Naive B cell (primary cell): ENCODE measurements around the gene INO80E. TPM values are rescaled to one million over a fixed set of nuclear protein-coding genes. Genes with fewer than 3 reads are reported as not detected.

Experiments
- ATAC-seq, 2 donors: fragments of 150-1000 bp; cut with Tn5 transposase; 2 replicates each; pipeline ENCODE4 v1.10.0; 2021; ENCODE audit warnings: low read depth in 2 of 2, mild to moderate bottlenecking in 2 of 2, moderate library complexity in 2 of 2
- DNase-seq: peaks from one replicate; pipeline ENCODE4 v3.0.0; 2022
- H3K27ac Mint-ChIP-seq, 6 donors: one replicate each; pipeline ENCODE4 v1.8.0; 2020 to 2022; ENCODE audit warnings: mild to moderate bottlenecking in 6 of 6, mixed read lengths in 6 of 6, moderate library complexity in 5 of 6, inconsistent platforms in 2 of 6
- H3K27me3 Mint-ChIP-seq, 3 donors: one replicate each; pipeline ENCODE4 v1.8.0; 2021 to 2022; ENCODE audit warnings: mixed read lengths in 3 of 3, mild to moderate bottlenecking in 1 of 3
- H3K36me3 Mint-ChIP-seq, 2 donors: one replicate each; pipeline ENCODE4 v1.8.0; 2020 to 2022; ENCODE audit warnings: mixed read lengths in 2 of 2, inconsistent platforms in 1 of 2, mild to moderate bottlenecking in 1 of 2
- H3K4me1 Mint-ChIP-seq, 3 donors: one replicate each; pipeline ENCODE4 v1.8.0; 2020 to 2022; ENCODE audit warnings: mixed read lengths in 3 of 3, inconsistent platforms in 1 of 3, mild to moderate bottlenecking in 1 of 3, moderate library complexity in 1 of 3
- H3K4me3 Mint-ChIP-seq, 8 donors: one replicate each; pipeline ENCODE4 v1.8.0; 2020 to 2022; ENCODE audit warnings: mild to moderate bottlenecking in 8 of 8, mixed read lengths in 8 of 8, moderate library complexity in 8 of 8, inconsistent platforms in 2 of 8
- H3K9me3 Mint-ChIP-seq, 7 donors: one replicate each; pipeline ENCODE4 v1.8.0; 2020 to 2022; ENCODE audit warnings: mixed read lengths in 7 of 7, mild to moderate bottlenecking in 5 of 7, inconsistent platforms in 2 of 7, moderate library complexity in 1 of 7
- polyA plus RNA-seq, 6 donors: library from polyadenylated mRNA; unstranded; fragments of 300-500 nt; fragmentation: Illumina TruSeq; gene quantifications; one replicate each; pipeline ENCODE4 v1.2.3, GENCODE V29; 2021; ENCODE audit warnings: low read depth in 6 of 6

INO80E gene
- polyA plus RNA-seq, 6 donors from 2014 or later = 2.1 to 8.7 (median 6.9) TPM

DNA sequence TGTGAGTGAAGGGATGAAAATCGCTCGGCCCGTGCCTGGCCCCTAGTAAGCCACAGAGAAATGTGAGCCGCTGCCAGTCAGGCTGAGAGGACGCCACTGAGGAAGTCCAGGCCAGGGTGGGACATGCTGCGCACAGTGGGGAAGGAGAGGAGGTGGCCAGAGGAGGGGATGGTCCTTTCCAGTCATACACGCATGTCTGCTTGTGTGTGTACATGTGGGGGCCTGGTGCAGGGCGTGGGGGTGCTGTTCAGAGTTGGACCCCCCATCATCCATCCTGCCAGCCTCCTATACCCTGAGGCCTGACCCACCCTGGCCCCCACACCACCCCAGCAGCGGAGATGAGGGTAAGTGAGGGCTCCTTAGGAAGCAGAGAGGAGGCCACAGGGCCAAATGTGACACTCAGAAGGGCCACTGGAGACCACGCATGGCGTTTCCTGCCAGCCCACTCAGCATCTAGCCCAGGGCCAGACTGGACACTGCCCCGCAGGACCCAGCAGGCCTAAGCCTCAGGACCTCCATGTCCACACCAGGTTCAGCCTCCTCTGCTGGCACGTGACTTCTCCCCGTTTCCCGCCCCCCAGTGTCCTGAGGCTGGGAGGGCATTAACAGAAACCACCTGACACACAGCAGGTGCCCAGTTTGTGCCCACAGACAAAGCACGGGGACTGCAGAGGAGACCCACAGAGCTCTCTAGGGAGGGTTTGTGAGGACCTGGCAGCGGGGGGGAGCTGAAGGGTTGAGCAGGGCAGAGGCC lies 7.8 kb downstream of the INO80E start:
- Mint-ChIP-seq H3K4me3 (no peak overlapping the region), H3K27ac (peak overlapping the region in 1 of 6 donors; percentile 92), H3K27me3 (peaks cover 0 to 6% (median under 1%) of the 10 kb centered on the region in 3 donors), H3K9me3 (no peaks in the 10 kb centered on the region), H3K36me3 (peaks cover 0 to 25% of the 10 kb centered on the region in 2 donors), H3K4me1 (peaks cover 15 to 30% (median 21%) of the 10 kb centered on the region in 3 donors)
- ATAC-seq (no peak), DNase-seq (no peak)

DNA sequence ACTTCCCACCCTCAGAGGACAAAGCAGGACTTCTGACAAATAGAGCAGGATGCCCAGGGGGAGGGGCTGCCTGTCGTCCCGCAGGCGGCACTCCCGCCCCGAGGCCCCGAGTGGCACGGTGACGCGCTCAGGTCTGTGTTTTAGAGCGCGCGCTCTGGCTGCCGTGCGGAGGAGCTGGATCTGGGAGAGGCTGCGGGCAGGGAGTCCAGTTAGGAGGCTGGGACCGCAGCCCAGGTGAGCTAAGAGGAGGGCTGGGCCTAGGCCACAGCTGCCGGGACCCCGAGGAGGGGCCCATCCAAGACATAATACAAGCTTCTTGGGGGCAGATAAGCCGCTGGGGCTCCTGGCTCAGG lies 8.4 kb downstream of the INO80E start:
- peak overlapping the region in 1 of 6 donors; percentile 92 for H3K27ac Mint-ChIP-seq
- H3K9me3 Mint-ChIP-seq = no peaks in the 10 kb centered on the region
- H3K36me3 Mint-ChIP-seq = peaks cover 0 to 22% of the 10 kb centered on the region in 2 donors
- H3K4me3 Mint-ChIP-seq = no peak overlapping the region
- H3K4me1 Mint-ChIP-seq = peaks cover 11 to 25% (median 21%) of the 10 kb centered on the region in 3 donors
- ATAC-seq (no peak), DNase-seq (no peak)
- H3K27me3 Mint-ChIP-seq = peaks cover 0 to 12% (median 6%) of the 10 kb centered on the region in 3 donors

DNA sequence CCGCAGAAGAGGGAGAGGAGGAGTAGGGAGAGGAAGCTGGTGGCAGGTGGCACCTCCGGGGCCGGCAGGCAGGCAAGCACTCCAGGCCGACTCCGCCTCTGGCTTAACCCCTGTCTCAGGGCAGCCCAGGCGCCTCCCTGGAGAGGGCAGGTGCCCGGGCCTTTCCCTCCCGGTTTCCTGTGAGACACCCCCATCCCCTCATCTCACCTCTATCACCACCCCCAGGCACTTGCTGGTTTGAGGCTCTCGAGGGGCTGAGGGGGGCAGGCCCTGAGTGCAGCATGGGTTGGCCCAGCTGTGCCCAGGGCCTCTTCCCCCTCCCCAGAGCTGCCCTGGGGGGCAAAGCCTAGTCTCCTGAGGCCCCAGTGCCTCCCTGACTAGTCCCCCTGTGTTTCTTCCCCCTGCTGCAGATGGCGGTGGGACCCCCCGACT lies 8.8 kb downstream of the INO80E start:
- Mint-ChIP-seq H3K4me3 (no peak overlapping the region), H3K4me1 (peaks cover 11 to 20% (median 17%) of the 10 kb centered on the region in 3 donors), H3K27ac (peak overlapping the region in 1 of 6 donors; percentile 56), H3K36me3 (peaks cover 0 to 18% of the 10 kb centered on the region in 2 donors), H3K27me3 (peaks cover 0 to 13% (median 11%) of the 10 kb centered on the region in 3 donors), H3K9me3 (no peaks in the 10 kb centered on the region)
- peak; percentile 33 to 44 for ATAC-seq
- DNase-seq = no peak

DNA sequence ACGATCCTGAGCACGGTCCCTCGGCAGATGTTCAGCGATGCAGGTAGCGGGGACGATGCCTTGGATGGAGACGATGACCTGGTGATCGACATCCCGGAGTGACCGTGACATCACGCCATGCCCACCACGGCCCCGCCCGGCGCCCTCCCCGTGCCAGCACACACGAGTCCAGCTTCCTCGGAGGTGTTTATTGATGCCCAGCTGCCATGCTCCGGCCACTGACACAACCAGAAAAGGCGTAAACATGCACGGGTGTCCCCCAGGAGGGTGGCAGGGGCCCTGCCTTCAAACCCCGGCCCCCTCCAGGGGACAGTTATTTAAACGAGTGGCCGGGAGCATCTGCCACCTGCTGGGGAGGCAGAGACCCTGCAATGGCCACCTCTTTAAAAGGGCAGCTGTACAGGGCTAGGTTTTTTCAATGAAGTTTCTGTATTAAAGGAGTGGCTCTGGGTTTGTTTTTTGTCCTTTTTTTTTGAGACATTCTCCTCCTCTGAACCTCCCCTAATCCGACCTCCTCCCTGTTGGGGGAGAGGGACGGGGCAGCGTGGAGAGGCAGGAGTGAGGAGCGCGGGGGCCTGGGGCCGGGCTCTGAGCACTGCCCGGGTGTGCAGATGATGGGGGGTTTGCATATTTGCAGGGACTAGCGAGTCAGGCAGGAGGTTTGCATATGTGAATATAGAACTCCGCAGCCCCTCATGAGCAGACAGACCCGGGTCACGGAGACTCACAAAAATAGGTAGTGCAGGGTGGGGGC lies 9.5 kb downstream of the INO80E start:
- Mint-ChIP-seq H3K27ac (peak overlapping the region in 1 of 6 donors; percentile 32), H3K9me3 (no peaks in the 10 kb centered on the region), H3K4me1 (peaks cover 10 to 26% (median 21%) of the 10 kb centered on the region in 3 donors), H3K36me3 (peaks cover 0 to 17% of the 10 kb centered on the region in 2 donors), H3K27me3 (peaks cover 0 to 20% (median 18%) of the 10 kb centered on the region in 3 donors), H3K4me3 (no peak overlapping the region)
- ATAC-seq (peak; percentile 72 to 82), DNase-seq (peak; percentile 39)

DNA sequence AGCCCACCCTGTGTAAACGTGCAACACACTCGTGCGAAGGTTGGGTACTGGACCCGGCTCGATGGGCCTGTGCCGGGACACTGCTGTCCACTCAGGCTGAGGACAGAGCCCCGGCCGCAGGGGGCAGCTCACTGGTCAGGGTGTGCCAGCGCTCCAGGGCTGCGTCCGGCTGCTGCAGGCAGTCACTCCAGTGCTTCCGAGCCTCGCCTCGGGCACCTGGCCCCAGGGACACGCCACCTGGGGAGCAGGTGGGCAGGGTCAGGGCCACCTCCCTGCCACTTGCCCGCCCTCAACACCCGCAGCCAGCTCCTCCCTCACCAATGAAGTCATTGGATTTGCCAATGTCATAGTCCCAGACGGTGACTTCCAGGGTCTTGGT lies 10.0 kb downstream of the INO80E start:
- H3K27ac Mint-ChIP-seq = no peak overlapping the region
- H3K4me3 Mint-ChIP-seq = no peak overlapping the region
- peaks cover 10 to 29% (median 23%) of the 10 kb centered on the region in 3 donors for H3K4me1 Mint-ChIP-seq
- H3K9me3 Mint-ChIP-seq = no peaks in the 10 kb centered on the region
- peaks cover 0 to 17% of the 10 kb centered on the region in 2 donors for H3K36me3 Mint-ChIP-seq
- no peak for DNase-seq
- H3K27me3 Mint-ChIP-seq = peaks cover 0 to 22% (median 18%) of the 10 kb centered on the region in 3 donors
- ATAC-seq = no peak

DNA sequence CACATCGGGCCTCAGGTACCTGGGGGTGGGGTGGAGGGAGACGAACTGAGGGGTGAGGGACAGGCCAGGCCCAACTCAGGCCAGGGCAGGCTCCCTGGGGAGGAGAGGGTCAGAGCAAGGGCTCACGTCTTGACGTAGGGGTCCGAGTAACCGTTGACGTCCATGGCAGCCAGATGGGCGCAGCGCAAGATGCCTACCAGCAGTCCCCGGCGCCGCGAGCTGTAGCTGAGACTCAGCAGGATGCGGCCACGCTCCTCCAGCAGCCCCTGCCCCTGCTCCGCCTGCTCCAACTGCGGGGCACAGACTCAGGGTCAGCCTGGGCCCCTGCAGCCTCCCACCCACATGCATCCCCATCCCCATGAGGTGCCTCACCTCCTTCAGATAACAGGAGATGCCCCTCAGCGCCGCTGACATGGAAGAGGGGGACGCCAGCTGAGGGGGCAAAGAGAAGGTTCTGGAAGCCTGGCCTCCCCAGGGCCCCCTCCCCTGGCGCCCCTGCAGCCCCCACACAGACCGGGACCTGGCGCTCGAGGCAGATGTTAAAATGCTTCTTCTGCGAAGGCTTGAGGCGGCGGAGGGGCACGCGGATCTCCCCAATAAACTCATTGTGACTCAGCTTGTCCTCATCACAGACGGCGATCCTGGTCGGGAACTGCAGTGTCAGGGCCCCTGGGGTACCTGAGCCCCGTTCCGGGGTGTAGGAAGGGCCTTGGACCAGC lies 10.8 kb downstream of the INO80E start:
- Mint-ChIP-seq H3K4me1 (peaks cover 11 to 33% (median 25%) of the 10 kb centered on the region in 3 donors), H3K36me3 (peaks cover 0 to 15% of the 10 kb centered on the region in 2 donors), H3K27me3 (peaks cover under 1 to 26% (median 22%) of the 10 kb centered on the region in 3 donors), H3K9me3 (no peaks in the 10 kb centered on the region), H3K27ac (peak overlapping the region in 2 of 6 donors; percentile 60 to 90), H3K4me3 (peak overlapping the region in 1 of 8 donors; percentile 60)
- DNase-seq = no peak
- no peak for ATAC-seq

DNA sequence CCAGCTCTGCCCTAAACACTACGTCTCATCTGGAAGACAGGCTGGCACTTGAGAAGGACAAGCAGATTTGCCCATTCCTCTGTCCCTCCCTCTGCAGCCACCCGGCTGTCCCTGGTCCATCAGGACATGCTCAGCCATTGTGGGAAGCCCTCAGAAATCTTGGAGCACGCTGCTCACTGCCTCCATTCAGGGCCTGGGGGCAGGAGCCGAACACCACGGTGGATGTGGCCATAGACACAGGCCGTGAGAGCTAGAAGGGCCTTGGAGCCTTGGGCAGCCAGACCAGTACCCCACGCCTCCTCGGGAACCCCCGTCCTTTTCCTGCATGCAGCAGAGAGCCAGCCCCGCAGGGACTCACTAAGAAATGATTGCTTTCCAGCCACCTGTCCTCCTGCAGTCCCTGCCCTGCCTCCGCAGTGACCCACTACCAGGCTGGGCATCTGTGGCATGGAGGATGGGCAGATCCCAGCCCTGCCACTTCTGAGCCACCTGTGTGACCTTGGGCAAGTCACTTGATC lies 11.4 kb downstream of the INO80E start:
- ATAC-seq (no peak), DNase-seq (no peak)
- Mint-ChIP-seq H3K27me3 (peaks cover 5 to 31% (median 28%) of the 10 kb centered on the region in 3 donors), H3K27ac (peak overlapping the region in 1 of 6 donors; percentile 60), H3K4me3 (no peak overlapping the region), H3K9me3 (no peaks in the 10 kb centered on the region), H3K4me1 (peaks cover 13 to 38% (median 23%) of the 10 kb centered on the region in 3 donors), H3K36me3 (peaks cover 0 to 9% of the 10 kb centered on the region in 2 donors)

DNA sequence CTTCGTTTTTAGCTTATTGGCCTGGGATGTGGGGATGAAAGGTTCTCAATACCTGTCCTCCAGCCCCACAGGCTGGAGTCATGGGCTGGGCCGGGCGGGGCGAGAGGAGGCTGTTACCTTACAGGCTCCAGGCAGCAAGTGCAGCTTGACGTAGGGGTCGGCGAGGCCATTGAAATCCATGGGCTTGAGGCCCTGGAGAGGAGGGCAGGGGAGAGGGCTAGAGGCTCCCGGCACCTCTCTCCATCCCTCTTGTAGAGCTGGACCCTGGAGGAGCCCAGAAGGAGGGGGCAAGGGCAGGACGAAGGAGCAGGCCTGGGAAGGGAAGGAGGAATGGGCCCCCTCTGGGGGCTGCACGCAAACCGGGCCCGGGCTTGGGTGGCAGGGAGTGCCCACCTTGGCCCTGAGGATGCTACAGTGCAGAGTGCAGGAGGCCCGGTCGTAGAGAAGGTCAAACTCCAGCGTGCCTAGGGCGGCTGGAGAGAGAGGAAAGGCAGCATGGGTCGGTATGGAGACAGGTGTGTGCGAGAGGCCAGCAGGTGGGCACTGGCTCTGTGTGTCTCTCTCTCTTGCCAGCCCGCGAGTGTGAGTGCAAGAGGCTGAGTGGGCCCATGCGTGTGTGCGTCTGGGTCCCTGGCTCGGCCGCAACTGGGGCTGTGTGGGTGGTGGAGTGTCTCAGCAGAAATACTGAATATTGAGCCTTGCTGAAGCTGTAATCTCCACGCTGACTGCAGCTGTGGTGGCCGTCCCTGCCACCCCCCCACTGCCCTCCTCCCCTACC lies 13.2 kb downstream of the INO80E start:
- ATAC-seq (no peak), DNase-seq (no peak)
- Mint-ChIP-seq H3K4me3 (peak overlapping the region in 5 of 8 donors; percentile 14 to 86 (median 66)), H3K36me3 (no peaks in the 10 kb centered on the region), H3K27me3 (peaks cover 8 to 31% (median 28%) of the 10 kb centered on the region in 3 donors), H3K4me1 (peaks cover 14 to 32% (median 17%) of the 10 kb centered on the region in 3 donors), H3K27ac (no peak overlapping the region), H3K9me3 (no peaks in the 10 kb centered on the region)

DNA sequence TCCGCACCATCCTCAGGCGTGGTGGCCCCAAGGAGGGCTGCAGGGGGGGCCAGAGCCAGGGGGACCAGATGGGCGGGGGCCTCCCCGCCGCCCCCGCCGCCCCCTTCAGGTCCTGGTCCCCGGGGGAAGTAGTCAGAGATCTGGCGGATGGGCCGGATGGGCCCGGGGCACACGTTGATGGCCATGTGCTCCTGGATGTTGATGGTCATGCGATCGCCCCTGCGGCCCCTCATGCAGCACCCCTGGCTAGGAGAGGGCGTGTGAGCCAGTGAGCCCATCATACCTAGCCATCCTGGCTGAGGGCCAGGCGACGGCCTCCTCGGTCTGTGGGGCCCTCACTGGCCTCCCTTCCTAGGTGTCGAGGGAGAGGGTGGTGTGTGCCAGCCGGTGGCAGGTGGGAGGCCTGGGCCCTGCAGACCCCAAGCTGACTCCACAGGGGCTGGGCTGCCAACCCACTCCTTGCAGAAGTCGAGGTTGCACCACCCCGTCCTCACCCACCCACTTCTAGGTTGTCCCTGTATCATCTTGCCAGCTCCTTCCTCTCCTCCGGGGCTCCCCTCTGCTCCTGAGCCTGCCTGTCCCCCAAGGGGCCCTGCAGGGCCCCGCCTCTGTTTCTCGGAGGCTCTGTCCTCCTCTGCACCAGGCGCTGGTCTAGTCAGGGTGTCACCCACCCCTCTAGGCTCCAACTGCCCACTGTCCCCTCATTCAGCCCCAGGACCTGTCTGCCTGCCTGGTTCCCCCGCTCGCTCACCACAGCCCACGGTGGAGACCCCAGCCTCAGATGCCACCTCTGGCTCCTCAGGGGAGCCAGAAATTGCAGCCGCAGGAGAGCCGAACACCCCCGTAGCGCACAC lies 14.2 kb downstream of the INO80E start:
- Mint-ChIP-seq H3K27ac (no peak overlapping the region), H3K4me1 (peaks cover 13 to 22% (median 17%) of the 10 kb centered on the region in 3 donors), H3K27me3 (peaks cover 8 to 31% (median 28%) of the 10 kb centered on the region in 3 donors), H3K4me3 (peak overlapping the region in 7 of 8 donors; percentile 51 to 89 (median 68)), H3K36me3 (no peaks in the 10 kb centered on the region), H3K9me3 (no peaks in the 10 kb centered on the region)
- no peak for ATAC-seq
- no peak for DNase-seq

DNA sequence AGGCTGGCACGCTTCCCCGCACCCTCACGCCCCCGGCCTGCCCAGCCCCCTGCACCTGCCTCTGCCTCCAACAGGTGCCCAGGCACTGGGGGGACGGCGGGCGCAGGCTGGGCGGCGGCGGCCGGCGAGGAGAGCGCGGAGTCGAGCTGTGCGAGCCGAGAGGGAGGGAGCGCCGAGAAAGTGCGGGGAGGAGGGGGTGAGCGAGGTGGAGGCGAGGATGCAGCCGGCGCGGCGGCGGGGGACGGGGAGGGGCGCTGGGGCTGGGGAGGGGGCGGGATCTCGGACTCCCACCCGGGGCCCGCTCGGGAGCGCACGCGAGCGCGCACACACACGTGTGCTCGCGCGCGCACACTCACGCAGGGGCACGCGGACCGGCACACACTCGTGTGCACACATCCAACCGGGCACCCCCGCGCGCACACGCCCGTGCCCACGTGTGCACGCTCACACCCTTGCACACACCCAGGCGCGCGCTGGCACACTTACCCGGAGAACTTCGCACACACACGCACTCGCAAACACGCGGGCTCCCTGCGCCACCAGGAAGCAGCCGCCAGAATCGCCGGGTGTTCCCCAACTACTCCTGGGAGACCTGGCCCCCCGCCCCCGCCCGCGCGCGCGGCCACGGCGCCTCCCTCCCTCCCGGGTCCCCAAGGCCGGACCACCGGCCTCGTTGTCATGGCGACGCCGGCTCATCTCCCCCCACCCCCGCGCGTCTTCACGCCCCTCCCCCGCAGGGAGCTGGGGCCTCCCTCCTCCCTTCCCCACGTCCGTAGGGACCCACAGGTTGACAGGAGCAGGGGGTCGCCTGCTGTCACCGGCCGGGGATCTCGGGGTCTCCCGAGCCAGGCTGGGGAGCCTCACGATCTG lies 15.0 kb downstream of the INO80E start, which contains the start of gene DOC2A:
DOC2A (minus strand) TSS at position 184 of the 870 bp plus-strand sequence. CDS start 805 bp downstream, outside the sequence.
- Mint-ChIP-seq H3K27me3 (peaks cover 8 to 35% (median 28%) of the 10 kb centered on the region in 3 donors), H3K27ac (peak within 1 kb of the TSS in 1 of 6 donors; percentile 89), H3K4me1 (peaks cover 13 to 17% (median 17%) of the 10 kb centered on the region in 3 donors), H3K9me3 (no peaks in the 10 kb centered on the region), H3K4me3 (peak within 1 kb of the TSS; percentile 64 to 89 (median 82)), H3K36me3 (no peaks in the 10 kb centered on the region)
- DNase-seq = no peak
- peak; percentile 59 to 64 for ATAC-seq
